Kidney glomerular epithelial cell (primary cell): ENCODE results near the gene TMEM61.
A peak's percentile ranks its signal among the peaks of the same experiment; 100 is the strongest.
"Not testable (repeated sequence)": the region's sequence is repeated elsewhere in the genome, so short reads cannot be mapped to it uniquely, and the experiment has no call there.

ENCODE experiments used
- DNase-seq: peaks from one replicate; lab custom pipeline; 2025; lab: John Stamatoyannopoulos, UW

TMEM61 gene

GRCh38 chr1:55001311-55001710, 20.9 kb downstream of the TMEM61 start:
- no peak for DNase-seq

- no peak for DNase-seq
These were observed 22.3 kb downstream of the TMEM61 start for GRCh38 chr1:55002686-55003085.

- no peak for DNase-seq
These were observed 25.1 kb downstream of the TMEM61 start for GRCh38 chr1:55005351-55006140.

- DNase-seq = no peak
These were observed 26.5 kb downstream of the TMEM61 start for GRCh38 chr1:55006931-55007330.

- DNase-seq = peak; percentile 43
These were observed 27.2 kb downstream of the TMEM61 start for GRCh38 chr1:55007625-55008024.

GRCh38 chr1:55010194-55010886, 29.9 kb downstream of the TMEM61 start:
- no peak for DNase-seq

- no peak for DNase-seq
These were observed 30.4 kb downstream of the TMEM61 start for GRCh38 chr1:55010887-55011217.

GRCh38 chr1:55012661-55013060, 32.2 kb downstream of the TMEM61 start:
- no peak for DNase-seq

- no peak for DNase-seq
These were observed 34.7 kb downstream of the TMEM61 start for GRCh38 chr1:55015123-55015522.

DNA sequence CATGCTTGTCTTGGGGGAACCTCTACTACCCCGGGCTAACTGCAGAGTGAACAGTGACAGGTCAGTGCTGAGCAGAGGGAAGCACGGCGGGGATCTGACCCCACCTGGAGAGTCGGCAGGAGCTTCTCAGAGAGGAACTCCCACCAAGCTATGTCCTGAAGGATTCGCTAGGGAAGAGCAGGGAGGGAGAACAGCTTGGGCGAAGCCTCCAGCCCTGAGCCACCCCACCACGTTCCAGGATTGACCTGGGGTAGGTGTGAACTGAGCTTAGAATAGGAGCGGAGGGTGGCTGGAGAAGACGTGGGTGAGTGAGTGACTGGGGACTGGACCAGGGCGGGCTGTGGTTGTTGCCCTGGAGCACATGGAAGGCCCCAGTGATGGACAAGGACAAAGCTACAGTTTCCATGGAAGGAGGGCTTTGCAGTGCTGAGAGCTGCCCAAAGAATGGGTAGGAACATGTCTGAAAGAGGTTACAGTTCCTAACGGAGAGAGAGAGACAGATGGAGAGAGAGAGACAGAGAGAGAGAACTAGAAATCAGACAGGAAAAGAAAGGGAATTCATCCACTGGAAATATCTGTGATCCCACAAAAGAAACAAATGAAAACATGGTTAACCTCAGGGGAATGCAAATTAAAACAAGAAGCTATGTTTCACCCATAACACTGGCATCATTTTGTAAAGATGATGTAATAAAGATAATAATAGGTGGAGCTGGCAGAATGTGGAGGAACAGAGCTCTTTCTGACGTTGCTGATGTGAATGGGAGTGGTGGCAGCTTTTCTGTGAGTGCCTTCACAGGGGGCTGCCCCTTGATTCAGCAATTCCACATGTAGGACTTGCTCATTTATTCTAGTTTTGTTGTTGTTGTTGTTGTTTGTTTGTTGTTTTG, 35.5 kb downstream of the TMEM61 start:
- DNase-seq = peak; percentile 13

DNA sequence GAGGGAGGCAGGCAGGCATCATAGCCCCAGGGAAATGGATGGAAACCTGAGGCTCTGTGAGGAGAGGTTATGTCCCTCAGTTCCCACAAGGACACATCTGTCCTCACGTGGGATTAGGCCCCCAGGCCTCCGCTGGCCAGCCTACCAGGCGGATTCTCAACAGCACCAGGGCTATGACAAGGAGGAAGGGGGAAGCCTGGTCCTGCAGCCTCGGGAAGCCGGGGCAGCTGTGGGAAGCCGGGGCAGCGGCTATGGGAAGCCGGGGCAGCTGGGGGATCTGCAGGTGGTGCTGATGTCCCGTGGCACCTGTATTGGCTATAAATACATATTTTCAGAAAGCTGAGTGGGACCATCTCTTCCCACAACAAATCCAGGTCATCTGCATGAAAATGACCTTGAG, 38.0 kb downstream of the TMEM61 start:
- DNase-seq = no peak

DNA sequence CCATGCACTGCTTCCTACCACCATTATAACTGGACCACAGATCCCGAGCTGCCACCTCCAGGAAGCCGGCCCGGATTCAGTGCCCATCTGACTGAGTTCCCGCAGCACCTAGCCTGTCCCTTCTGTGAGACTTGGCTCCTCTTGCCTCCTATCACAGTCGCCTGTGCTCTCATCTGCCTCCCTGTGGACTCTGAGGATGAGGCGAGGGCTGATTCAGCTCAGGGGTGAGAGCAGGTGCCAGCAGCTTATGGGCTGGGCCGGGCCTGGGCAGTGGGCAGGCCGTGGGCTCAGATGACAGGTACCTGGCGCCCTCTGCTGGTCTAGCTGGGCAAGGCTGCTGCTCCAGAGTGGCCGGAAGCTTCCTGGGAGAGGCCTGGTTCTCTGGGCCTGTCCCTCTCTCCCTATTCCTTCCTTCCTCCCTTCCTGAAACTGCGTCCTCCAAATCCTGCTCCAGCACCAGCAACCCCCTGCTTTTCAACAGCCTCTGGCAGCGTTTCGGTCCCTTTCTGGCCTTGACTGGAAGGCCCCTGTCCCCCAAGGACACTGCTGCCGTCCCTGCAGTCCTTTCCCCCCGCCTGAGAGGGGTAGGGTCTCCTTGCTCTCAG, 41.6 kb downstream of the TMEM61 start:
- peak; percentile 88 for DNase-seq

DNA sequence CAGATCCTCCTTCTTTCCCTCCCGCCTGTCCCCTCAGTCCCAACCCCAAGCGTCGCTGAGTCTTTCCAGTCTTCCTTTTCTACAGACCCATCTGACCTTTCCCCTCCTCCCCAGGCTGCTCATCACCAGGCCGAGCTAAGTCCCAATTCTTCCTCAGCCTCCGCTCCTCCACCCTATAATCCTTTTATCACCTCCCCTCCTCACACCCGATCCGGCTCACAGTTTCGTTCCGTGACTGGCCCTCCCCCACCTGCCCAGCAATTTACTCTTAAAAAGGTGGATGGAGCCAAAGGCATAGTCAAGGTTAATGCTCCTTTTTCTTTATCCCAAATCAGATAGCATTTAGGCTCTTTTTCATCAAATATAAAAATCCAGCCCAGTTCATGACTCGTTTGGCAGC, 43.7 kb downstream of the TMEM61 start:
- DNase-seq = not testable (repeated sequence)

DNA sequence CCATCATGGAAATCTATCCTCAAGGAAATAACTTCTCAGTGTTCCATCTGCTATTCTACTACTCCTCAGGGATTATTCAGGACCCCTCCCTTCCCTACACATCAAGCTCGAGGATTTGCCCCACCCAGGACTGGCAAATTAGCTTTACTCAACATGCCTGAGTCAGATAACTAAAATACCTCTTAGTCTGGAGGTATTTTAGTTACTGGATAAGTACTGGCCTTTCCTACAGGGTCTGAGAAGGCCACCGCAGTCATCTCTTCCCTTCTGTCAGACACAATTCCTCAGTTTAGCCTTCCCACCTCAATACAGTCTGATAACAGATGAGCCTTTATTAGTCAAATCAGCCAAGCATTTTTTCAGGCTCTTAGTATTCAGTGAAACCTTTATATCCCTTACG, 46.3 kb downstream of the TMEM61 start:
- DNase-seq = not testable (repeated sequence)

DNA sequence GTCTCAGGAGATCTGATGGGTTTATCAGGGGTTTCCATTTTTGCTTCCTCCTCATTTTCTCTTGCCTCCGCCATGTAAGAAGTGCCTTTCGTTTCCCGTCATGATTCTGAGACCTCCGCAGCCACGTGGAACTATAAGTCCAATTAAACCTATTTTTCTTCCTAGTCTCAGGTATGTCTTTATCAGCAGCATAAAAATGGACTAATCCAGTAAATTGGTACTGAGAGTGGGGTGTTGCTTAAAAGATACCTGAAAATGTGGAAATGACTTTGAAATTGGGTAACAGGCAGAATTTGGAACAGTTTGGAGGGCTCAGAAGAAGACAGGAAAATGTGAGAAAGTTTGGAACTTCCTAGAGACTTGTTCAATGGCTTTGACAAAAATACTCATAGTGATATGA, 50.7 kb downstream of the TMEM61 start:
- not testable (repeated sequence) for DNase-seq

DNA sequence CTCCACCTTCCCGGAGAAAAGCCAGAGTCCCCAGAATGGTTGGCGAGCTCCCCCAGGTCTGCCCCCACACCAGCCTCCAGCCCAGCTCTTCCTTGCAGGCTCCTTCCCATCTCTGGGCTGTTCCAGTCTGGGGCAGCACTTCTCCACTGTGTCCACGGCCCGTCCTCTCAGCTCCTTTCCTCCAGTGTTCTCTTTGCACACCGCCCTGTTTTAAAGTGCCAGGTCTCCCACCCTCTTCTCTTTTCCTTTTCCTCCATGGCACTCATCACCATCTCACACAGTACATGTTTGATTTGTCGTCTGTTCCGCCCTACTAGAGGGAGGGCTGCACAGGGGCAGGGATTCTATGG, 52.8 kb downstream of the TMEM61 start:
- DNase-seq = no peak

- DNase-seq = no peak
These were observed 54.2 kb downstream of the TMEM61 start for GRCh38 chr1:55034476-55035133.

- DNase-seq = no peak
These were observed 55.5 kb downstream of the TMEM61 start for GRCh38 chr1:55035904-55036303.

- DNase-seq = no peak
These were observed 57.5 kb downstream of the TMEM61 start for GRCh38 chr1:55037733-55038551.

DNA sequence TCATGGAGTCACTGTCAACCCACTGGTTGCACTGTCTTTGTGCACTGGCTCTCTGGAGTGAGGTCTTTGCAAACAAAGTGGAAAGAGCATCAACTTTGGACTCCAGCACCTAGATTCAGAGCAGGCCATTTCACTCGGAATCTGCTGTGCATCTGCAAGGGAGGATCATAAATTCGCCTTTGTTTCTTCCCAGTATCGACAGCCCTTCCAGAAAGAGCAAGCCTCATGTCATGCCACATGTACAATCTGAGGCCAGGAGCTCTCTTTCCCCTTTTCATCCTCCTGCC, 58.1 kb downstream of the TMEM61 start:
- DNase-seq = no peak

DNA sequence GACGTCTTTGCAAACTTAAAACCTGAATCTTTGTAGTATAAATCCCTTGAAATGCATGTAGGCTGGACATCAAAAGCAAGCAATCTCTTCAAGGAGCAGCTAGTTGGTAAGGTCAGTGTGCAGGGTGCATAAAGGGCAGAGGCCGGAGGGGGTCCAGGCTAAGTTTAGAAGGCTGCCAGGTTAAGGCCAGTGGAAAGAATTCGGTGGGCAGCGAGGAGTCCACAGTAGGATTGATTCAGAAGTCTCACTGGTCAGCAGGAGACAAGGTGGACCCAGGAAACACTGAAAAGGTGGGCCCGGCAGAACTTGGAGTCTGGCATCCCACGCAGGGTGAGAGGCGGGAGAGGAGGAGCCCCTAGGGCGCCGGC, 58.5 kb downstream of the TMEM61 start:
- no peak for DNase-seq
